GM10847 (cell line): ENCODE measurements around the gene GSN.

Experiments used
- POLR2A ChIP-seq: IDR thresholded peaks from 2 replicates; pipeline ENCODE4 v1.6.1; 2011; ENCODE audit not compliant: insufficient read length; ENCODE audit errors: extremely low read depth

The GSN gene

GRCh38 chr9:121237916-121238315 is 30.0 kb upstream of the GSN start:
- no peak for TF ChIP-seq POLR2A

DNA sequence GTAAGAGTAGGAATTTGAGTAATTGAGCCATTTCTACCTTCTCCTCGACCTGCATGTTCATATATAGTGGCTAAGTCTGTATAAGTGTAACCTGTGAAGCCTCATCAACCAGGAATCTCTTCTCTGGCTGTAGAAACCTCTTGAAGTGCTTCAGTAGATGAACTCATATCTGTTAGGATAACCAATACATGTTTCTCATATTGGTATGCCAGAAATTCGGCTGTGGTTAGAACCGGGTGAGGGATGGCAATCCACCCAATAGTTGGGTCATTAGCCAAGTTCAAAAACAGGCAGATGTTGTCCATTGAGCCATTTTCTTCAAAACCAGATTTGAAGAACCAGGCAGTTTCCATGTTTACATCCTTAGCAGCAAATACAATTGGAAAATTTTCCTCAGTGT is 28.9 kb upstream of the GSN start:
- TF ChIP-seq POLR2A, result no peak

- TF ChIP-seq POLR2A, result no peak
Observed at GRCh38 chr9:121239851-121240250, 28.1 kb upstream of the GSN start.

- no peak for TF ChIP-seq POLR2A
Observed at GRCh38 chr9:121240472-121241135, 27.4 kb upstream of the GSN start.

- TF ChIP-seq POLR2A, result no peak
Observed at GRCh38 chr9:121242219-121242958, 25.6 kb upstream of the GSN start.

DNA sequence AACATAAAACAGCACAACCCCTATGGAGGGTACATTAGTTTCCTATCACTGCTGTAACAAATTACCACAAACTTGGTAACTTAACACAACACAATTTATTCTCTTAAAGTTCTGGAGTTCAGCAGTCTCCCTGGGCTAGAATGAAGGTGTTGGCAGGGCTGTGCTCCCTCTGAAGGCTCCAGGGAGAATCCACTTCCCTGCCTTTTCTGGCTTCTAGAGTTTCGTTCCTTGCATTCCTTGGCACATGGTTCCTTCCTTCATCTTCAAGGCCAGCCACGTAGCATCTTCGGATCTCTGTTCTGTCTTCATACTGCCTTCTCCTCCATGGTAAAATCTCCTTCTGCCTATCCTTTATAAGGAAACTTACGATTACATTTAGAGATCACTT is 25.0 kb upstream of the GSN start:
- no peak for TF ChIP-seq POLR2A

- no peak for TF ChIP-seq POLR2A
Observed at GRCh38 chr9:121246821-121247561, 21.0 kb upstream of the GSN start.

DNA sequence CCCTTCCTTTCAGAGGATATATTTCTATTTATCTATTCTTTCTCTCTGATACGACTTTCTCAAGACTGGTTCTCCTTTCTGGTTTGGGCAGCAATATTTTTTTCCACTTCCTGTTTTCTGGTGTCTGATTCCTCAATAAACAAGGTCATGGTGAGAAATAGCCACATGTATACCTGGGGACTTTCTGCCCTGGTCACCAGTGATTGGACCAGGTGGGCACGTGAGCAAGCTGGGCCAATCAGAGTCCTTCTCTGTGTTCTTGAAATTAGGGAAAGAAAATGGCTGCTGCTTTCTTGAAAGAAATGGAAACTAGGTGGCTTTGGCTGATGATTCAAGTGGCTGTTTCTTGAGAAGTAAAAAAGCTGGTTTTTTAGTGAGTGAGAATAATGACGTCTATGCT is 18.4 kb upstream of the GSN start:
- TF ChIP-seq POLR2A, result no peak

DNA sequence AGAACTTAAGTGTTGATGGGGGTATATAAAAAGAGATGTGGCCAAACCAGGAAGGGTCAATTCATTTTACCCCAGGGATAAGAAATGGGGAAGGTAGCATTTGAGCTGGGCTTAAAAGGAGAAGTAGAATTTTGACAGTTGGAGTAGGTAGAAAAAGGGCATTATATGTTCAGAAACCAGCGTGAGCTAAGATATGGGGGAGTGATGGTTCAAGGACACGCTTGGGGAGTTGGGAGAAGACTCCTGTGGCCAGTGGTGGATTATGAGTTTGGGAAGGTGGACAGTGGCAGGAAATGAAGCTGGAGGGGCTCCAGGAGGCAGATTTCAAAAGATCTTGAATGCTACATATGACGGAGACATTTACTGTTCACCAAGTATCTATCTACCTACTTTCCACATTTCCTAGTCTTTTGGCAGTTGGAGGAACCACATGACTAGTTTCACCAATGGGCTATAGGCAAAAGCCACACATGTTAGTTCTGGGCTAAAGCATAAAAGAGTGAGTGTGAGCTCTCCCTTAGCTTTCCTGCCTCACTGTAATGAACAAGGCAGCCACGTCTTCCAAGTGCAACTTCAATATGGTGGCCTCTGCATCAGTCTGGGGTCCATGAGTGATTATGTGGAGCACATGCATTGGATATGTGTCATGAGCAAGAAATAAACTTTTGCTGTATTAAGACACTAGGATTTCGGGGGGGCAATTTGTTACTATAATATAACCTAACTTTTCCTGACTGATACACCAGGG is 15.7 kb upstream of the GSN start:
- no peak for TF ChIP-seq POLR2A

DNA sequence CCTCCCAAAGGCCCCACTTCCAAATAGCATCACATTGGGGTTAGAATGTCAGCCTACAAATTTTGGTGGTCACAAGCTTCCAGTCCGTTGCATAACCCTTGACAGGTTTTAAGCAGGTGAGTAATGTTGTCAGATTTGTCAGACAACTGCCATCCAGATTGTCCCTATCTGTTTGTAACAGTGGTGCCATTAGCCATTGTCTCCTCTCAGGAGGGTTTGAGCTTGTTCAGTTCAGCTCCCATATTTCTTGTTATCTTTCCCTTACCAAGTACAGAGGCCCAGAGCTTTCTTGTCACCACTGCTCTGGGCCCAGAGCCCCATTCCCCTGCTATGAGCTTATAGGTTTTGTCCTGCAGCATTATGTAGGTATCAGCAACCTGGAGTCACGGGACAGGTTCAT is 14.8 kb upstream of the GSN start:
- no peak for TF ChIP-seq POLR2A

GRCh38 chr9:121253821-121254501 is 14.0 kb upstream of the GSN start:
- no peak for TF ChIP-seq POLR2A

DNA sequence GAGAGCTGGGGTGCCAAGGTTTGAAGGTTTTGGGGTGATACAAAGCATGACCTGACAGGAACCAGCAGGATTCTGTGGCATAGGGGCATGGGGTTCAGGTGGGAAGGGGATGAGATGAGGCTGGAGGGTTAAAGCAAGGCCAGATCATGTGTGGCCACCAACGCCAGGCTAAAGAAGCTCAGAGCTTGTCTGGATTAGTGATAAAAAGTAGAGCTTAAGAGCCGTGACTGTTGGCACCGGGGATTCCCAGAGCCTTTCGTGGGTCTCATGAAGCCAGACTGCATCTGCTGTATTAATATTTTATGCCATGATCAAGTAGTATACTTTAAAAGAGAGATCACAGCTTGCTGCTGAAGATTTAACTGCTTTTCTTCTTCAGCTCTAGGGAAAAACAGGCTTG is 8.5 kb upstream of the GSN start:
- TF ChIP-seq POLR2A, result no peak

GRCh38 chr9:121259935-121260334 is 8.0 kb upstream of the GSN start:
- TF ChIP-seq POLR2A, result no peak

GRCh38 chr9:121260457-121261106 is 7.4 kb upstream of the GSN start:
- no peak for TF ChIP-seq POLR2A

- TF ChIP-seq POLR2A, result no peak
Observed at GRCh38 chr9:121261107-121261460, 6.9 kb upstream of the GSN start.
